ENCODE data around the gene RC3H2. TPM values are rescaled to one million over a fixed set of nuclear protein-coding genes. Genes with fewer than 3 reads are reported as not detected.

RC3H2 gene
- total and polyA plus RNA-seq, 2 of the 8 experiments (the other 6 are each of a cell fraction or from before 2014, with no cell fraction given), result 11.2 to 38.4 TPM

DNA sequence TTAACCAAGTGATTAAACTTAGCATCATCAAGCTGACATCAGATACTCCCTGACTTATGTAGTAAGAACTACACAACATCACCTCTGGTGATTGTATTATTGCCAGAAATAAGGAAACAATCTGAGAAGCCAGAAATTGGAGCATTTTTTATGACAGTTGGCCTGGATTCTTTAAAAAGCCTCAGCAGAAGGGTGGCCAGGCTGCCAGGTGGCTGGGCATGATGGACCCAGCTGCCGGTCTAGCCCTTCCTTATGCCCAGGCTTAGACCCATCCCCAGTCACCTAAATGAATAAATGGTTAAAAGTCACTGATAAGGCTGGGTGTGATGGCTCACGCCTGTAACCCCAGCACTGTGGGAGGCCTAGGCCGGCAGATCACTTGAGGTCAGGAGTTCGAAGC lies 92.4 kb downstream of the RC3H2 start:
- H4K91ac ChIP-seq (replicated peaks; ENCODE audit: insufficient read length, low read length), result no peak overlapping the region
- no peak for TF ChIP-seq GABPA (IDR thresholded peaks at IDR 0.05; ENCODE audit: borderline replicate concordance, insufficient read depth, low read length)
- no peak for TF ChIP-seq TEAD4 (IDR thresholded peaks at IDR 0.05; ENCODE audit: low read depth, low read length)
- TF ChIP-seq CTBP2 (IDR thresholded peaks at IDR 0.05; ENCODE audit: borderline replicate concordance, insufficient read depth, insufficient read length, low read length), result no peak
- TF ChIP-seq HDAC6 (IDR thresholded peaks at IDR 0.05; ENCODE audit: low read depth, low read length), result no peak
- no peak for TF ChIP-seq POLR2AphosphoS5 (IDR thresholded peaks at IDR 0.05; ENCODE audit: low read depth, low read length)
- TF ChIP-seq GTF2F1 (IDR thresholded peaks at IDR 0.05; ENCODE audit: borderline replicate concordance, low read depth, low read length), result no peak
- CTCF ChIA-PET (ENCODE audit: partially characterized antibody), result interaction anchor here (5.8 to 6.3 kb wide), 2 partner anchors 349 to 689 kb away, joined by 44 to 61 read pairs; no protein-coding TSS in a partner anchor

More for the DNA sequence above, 92.4 kb downstream of the RC3H2 start:
- peaks cover 0 to 3% (median 2%) of the 10 kb centered on the region in 4 experiments; a peak in 4 of 7 replicates for H3K4me1 ChIP-seq (replicated peaks in 1 of 4; ENCODE audit: control insufficient read depth in 3 of 4, insufficient read depth in 4 of 4, low read length in 3 of 4)
- DNase-seq (ENCODE audit: low read depth in 1 of 2, low spot score in 2 of 2), result no peak
- H4K20me1 ChIP-seq (replicated peaks in 1 of 2; ENCODE audit: control insufficient read depth in 1 of 2, insufficient read depth in 2 of 2, low read length in 2 of 2), result no peaks in the 10 kb centered on the region
- no peak overlapping the region for H2BK20ac ChIP-seq (ENCODE audit: low read length)
- no peak overlapping the region for H3K4ac ChIP-seq (replicated peaks; ENCODE audit: insufficient read length, low read depth, low read length)
- no peak overlapping the region for H3K56ac ChIP-seq (replicated peaks; ENCODE audit: insufficient read length, low read depth, low read length)
- no peak overlapping the region for H2BK15ac ChIP-seq (ENCODE audit: low read length)
- no peak overlapping the region for H3K14ac ChIP-seq (ENCODE audit: insufficient read length)
- no peak overlapping the region for H4K5ac ChIP-seq (ENCODE audit: insufficient read length, low read depth, low read length)
- H3K79me1 ChIP-seq (ENCODE audit: low read depth, low read length), result no peaks in the 10 kb centered on the region
- no peaks in the 10 kb centered on the region for H3K9me3 ChIP-seq (ENCODE audit: insufficient read depth in 2 of 2, low read depth in 1 of 2, low read length in 1 of 2)
- 86% methylated on average over 4 of the region's 4 CpGs; no CpG with 5 or more reads in 1 of the 2 experiments for WGBS, 2 experiments (ENCODE audit: extremely low coverage in 1 of 2, insufficient coverage in 1 of 2, insufficient read length in 1 of 2, insufficient replicate concordance in 2 of 2, low coverage in 1 of 2, low lambda C conversion rate in 2 of 2, missing lambda C conversion rate in 1 of 2)
- H3K23me2 ChIP-seq (ENCODE audit: low read depth, low read length), result no peaks in the 10 kb centered on the region
- H3K27me3 ChIP-seq (replicated peaks in 1 of 4; ENCODE audit: control insufficient read depth in 3 of 4, extremely low read depth in 1 of 4, insufficient read depth in 3 of 4, low read length in 3 of 4), result no peaks in the 10 kb centered on the region
- no peak for FAIRE-seq
- POLR2A ChIA-PET (ENCODE audit: partially characterized antibody), result no interaction called here
- H3K27ac ChIP-seq (ENCODE audit: low read depth, low read length), result no peak overlapping the region
- H3K9ac ChIP-seq (replicated peaks in 1 of 4; ENCODE audit: extremely low read depth in 1 of 4, low read depth in 3 of 4, low read length in 3 of 4), result no peak overlapping the region
- H2BK5ac ChIP-seq (ENCODE audit: low read depth, low read length), result no peak overlapping the region
- no peak overlapping the region for H3K4me2 ChIP-seq (ENCODE audit: insufficient read depth in 1 of 2, low read depth in 2 of 2, low read length in 2 of 2)
- peaks cover 0 to 4% (median 0%) of the 10 kb centered on the region in 4 experiments; a peak in 1 of 8 replicates for H3K36me3 ChIP-seq (ENCODE audit: control insufficient read depth in 2 of 4, insufficient read depth in 4 of 4, low read length in 3 of 4)
- H3K4me3 ChIP-seq (ENCODE audit: extremely low read depth in 1 of 4, insufficient read depth in 2 of 4, low read depth in 3 of 4, low read length in 4 of 4), result no peak overlapping the region
- no peak overlapping the region for H3K23ac ChIP-seq (ENCODE audit: insufficient read length)
- no peak overlapping the region for H2AFZ ChIP-seq (ENCODE audit: low read length)
- no peak overlapping the region for H4K8ac ChIP-seq (ENCODE audit: extremely low read depth, insufficient read depth, low read length)
- no peaks in the 10 kb centered on the region for H3K79me2 ChIP-seq (ENCODE audit: control insufficient read depth in 1 of 2, insufficient read depth in 2 of 2, low read length in 2 of 2)
- no peak overlapping the region for H2AK5ac ChIP-seq (ENCODE audit: low read depth, low read length)
- H3K18ac ChIP-seq (ENCODE audit: extremely low read depth, low read length), result no peak overlapping the region
- no peak overlapping the region for H2BK120ac ChIP-seq (replicated peaks; ENCODE audit: low read depth, low read length)
- H2BK12ac ChIP-seq (ENCODE audit: low read depth, low read length), result no peak overlapping the region
